Activated T-cell treated with anti-CD3 and anti-CD28 coated beads for 24 hours (primary cell): ENCODE data around the gene SYTL5.

ENCODE experiments used
- DNase-seq: peaks from one replicate; pipeline ENCODE4 v3.0.0-alpha.2; 2020; ENCODE audit warnings: low read depth

Gene SYTL5

DNA sequence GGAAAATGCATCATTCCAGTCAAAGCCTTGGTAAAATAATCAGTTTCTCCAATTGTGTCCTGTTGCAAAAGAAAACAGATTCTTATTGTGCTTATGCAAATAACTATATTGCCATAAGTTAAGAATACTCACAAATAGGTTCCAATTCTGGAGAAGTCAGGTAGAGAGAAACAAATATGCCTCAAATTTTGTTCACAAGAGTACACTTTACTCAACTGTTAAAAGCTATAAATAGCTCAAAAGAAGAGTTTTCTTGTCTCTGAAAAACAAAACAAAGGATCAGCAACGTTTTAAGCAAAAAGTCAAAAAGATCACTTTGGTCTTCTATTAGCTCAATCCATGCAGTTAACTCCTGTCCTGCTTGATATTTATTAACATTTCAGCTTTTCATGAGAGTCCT, 21.9 kb downstream of the SYTL5 start:
- no peak for DNase-seq

DNA sequence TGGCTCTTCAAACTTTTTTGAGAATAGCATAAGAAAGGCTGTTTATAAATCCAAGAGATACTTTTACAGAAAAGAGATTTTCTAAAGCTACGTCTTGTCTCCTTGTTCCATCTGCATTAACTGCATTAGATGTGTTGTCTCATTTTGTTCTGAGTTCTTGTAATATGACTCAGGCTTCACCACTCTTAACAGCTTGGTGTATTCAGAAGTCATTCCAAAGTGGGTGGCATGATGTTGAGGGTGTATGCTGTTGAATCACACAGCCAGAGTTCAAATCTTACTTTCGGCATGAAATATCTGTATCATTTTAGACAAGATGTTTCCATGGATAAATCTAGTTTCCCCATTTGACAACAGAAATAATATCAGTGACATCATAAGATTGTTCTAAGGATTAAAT, 30.1 kb downstream of the SYTL5 start:
- no peak for DNase-seq

DNA sequence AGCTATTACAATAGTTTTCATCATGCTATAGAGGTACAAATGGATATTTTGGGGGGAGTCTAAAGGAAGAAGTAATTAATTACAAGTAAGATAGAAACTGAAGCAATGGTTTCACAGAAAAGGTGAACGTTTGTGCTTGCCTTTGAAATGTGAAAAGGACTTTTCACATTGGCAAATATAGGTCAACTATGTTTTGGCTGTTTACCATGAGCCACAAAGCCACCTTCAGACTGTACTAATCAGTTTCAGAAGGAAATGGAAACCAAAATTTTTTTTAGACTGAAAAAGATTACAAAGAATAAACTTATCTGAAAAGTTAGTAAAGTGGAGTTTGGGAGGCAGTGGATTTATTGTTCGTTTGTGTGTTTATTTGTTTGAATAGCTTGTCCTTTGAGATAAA, 32.1 kb downstream of the SYTL5 start:
- no peak for DNase-seq

DNA sequence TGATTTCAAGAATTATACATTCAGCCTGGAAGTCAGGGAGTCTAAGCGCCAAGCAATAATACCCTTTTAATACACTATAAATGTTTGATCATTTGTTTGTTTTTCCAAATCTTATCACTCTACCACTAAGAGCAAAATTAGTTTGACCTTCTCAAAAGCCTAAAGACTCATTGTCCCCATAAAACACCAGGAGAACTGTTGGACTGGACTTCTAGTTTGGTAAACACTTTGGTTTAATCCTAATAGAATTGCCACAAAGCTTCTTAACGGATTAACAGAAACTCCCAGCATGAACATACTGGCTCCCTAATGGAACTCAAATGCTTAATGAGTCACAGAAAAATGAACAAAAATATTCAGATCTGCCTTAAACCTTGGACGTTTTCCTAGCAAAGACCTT, 34.9 kb downstream of the SYTL5 start:
- DNase-seq, result no peak

DNA sequence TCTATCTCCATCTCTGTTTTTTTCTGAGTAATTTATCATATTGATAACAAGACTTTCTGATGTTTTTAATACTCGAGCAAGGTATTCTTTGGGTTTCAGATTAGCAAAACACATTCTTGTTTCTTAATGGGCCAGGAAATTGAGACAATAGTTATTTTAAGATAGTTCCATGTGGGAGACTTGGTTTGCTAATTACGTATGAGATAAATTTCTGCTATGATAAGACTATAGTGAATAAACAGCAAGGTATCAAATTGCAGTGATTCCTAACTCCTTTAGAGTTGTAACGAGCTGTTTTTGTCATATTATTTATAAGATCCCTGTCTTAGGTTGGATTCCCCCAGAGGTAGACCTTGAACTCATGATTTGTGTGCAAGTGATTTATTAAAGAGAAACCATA, 38.3 kb downstream of the SYTL5 start:
- DNase-seq, result no peak

DNA sequence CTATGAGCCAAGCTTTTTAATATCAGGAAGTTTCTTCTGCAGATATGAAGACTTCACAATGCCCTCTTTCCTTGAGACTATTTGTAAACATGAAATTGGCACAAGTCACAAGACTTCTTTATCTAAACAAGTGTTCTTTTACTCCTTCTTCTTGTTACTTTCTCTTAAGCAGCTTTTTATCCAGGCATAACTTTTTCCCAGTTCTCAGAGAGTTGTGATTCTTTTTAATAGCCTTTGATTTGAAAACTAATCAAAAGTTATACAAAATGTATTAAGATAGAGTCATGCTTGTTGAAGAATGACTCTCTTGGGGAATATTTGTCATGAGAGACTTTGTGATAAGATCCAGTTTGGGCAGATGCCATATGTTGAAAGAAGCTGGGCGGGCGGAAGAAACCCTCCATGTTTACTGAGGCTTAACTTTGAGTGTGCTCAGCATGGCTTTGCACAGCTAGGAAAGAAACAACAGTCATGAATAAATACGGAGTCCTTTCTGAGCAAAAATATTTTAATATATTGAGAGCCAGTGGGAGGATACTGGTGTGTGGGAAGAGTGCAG, 39.3 kb downstream of the SYTL5 start:
- no peak for DNase-seq

DNA sequence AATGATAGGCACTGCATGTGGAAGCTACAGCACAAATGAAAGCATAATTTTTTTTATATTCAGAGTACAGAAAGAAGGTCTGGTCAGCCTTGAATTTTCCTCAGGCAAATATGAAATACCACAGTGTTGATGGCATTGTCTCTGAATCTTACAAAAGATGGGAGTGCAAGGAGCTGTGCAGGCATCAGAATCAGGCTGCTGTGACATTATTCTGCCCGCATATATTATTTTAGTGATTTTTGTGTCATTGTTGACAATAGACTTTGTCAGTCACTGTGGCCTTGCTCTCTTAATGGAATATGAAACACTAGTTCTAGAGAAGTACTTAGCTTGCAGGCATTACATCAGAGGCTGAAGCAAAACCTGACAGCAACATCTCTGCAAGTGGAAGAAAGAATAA, 42.5 kb downstream of the SYTL5 start:
- no peak for DNase-seq

DNA sequence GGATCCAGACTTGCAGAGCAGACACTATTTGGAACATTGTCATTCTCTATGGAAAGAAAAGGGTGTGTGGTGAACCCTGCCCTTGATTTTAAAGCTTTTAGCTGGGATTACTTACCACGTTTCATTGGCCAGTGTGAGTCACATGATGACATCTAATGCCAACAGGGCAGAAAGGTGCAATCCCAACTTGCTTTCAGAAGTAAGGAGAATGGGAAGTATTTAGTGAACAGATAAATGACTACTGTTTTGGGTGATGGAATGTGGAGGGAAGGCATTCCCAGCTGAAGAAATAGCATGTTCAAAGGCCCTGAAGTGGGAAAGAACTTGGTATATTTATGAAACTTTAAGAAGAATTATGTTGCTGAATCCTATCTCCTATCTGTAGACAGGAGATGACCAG, 44.5 kb downstream of the SYTL5 start:
- DNase-seq, result no peak

DNA sequence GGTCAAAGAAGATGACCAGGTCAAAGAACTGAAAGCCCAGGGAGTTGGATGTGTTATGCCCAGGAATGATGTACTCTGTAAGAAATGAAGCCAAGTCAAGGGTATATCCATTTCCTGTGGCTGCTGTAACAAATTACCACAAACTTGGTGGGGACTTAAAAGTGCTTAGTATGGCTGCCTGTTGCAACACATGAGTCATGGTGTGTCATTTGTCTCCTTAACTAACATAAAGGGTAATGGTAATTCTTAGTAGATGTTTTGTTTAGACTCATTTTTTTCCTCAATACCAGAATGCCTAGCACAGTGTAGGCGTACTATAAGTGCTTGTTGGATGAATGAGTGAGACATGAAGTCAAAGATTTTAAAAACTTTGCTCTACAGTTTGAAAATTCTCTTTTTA, 45.7 kb downstream of the SYTL5 start:
- no peak for DNase-seq

DNA sequence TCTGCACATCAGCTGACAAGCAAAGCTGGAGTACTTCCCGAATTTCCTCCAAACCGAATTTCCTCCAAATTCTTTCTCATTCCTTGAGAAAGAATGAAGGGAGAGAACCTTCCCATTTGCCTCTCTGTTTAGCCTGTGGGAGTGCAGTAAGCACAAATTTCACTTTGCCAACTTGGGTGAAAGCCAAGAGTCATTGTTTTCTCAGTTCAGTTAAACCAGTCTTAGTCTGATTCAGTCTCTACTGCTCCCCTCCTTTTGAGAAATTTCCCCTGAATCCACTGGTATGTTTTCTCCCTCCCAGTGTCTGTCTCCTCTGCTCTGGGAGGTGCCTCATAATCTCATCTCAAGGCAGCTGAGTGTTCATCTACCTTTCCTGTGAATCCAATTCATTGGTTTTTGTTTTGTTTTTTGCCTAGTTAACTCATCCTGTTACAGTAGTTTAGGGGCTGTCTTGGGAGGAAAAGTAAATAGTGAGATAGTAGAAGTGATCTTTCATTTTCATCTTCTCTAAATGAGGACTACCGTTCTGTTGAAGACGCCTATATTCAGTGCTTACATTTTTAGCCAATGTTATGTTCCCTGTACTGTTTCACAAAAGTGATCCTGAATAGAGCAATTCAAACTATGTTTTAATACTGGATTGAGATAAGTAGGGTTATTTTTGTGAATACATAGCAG, 49.0 kb downstream of the SYTL5 start:
- DNase-seq, result no peak

DNA sequence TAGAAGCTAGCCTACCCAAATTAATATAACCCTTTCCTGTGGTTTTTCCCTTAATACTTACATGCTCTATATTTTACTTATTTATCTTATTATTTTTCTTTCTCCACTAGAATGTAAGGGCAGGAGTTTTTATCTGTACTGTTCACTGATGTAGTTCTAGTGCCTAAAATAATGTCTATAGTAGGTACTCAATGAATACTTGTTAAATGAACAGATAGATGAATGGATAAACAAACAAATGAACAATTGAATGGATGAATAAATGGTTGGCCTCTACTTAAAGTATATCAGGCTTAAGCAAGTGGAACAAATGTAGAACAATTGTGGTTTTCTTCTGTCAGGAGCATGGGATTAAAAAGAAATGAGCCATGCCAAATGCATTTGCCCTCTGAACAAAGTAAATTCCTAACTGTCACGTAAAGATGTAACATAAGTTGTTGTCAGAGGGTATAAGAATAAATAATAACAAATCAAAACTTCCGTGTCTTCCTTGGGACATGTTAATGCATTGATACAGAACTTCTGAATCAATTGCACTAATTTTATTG, 54.1 kb downstream of the SYTL5 start:
- DNase-seq, result no peak

DNA sequence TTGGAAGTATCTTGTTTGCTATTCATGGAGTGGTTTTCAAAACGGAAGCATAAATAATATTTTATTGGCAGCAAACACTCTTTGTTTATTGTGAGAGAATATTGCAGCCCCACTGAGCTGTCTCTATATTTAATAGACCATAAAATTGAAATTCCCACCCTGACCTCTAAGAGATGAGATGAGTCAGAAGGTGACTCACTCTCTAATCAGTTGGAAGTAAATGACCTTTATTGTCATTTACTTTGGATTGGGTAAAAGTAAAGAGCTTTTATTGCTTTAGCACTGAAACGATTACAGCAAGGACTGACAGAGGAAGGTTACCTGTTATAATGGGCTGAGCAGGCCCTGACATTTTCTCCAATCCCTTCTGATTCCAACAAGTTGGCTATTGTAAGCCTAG, 55.0 kb downstream of the SYTL5 start:
- DNase-seq, result no peak

DNA sequence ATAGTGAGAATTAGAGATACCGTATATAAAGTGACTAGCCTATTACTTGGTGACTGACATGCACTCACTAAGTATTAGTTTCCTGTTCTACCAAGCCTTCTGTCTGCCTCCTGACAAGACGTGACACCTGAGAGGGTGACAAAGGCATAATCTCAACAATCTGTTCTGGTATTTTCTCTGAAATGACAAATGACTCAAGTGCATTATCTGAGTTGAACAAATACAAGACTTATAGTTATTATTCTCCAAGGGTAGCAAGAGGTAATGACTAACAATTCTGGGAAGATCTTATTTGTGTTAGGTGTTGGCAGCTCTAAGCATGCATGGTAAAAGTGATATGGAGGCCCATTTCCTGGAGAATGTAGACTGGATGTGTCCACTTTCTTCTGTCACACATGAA, 60.6 kb downstream of the SYTL5 start:
- no peak for DNase-seq

DNA sequence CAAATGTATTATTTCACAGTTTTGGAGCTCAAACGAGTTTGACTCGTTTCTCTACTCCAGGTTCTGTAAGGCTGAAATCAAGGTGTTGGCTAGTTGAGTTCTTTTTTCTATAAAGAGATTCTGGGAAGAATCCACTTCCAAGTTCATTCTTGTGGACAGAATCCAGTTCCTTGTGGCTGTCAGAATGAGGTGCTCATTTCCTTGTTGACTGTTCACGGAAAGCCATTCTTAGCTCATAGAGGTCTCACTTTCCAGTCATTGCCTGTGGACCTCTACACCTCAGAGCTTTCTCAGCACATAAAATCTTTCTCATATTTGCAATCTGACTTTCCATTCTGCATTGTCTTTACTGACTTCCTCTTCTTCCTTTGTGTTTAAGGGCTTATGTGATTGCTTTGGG, 62.9 kb downstream of the SYTL5 start:
- no peak for DNase-seq

DNA sequence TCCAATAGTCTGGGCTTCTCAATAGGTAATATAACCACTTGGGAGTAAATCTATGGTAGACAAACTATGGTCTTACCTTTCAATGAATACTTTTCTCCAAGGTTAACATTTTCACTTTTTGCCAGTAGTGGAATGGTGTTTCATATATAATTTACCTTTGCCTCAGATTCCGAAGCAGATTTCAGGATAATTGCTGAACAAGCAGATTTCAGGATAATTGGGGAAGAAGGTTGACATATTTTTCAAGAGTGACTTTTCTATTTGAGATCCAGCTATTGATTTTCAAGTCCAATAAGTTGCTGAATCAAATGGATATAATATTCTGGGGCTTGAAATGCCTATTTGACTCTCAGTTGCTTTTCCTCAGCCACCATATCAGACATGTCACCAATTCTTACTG, 63.6 kb downstream of the SYTL5 start:
- no peak for DNase-seq

DNA sequence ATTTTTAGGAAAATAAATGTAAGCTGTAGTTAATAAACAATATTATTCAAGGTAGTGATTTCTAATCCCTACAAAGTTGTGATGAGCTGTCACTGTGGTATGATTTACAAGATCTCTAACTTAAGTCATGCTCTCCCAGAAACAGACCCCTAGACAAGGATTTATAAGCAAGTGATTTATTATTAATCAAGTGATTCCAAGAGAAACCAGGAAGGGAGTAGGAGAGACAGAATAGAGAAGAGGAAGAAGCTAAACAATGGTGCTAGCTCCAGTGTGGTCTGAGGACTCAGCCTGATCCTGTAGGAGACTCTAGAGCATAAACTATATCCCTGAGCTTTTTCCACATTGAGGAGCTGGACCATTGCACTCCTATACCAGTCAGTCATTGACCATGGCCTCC, 73.1 kb downstream of the SYTL5 start:
- DNase-seq, result no peak

DNA sequence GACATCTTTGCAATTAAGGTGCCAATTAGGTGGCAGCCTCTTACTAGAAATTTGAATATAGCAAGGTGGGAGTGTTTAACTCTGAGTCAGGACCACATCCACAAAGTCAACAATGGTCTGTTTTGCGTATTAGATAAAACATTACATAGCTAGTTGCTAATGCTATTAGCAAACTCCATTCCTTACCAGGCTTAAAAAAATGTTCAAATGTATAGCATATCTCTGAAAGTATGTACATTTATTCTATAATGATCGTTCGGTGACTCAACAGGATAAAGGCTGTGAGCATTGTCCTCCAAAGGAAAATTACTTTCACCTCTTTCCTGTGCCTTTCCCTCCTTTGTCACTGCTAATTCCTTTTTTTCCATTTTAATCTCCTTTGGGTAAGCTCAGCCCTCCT, 74.5 kb downstream of the SYTL5 start:
- no peak for DNase-seq

DNA sequence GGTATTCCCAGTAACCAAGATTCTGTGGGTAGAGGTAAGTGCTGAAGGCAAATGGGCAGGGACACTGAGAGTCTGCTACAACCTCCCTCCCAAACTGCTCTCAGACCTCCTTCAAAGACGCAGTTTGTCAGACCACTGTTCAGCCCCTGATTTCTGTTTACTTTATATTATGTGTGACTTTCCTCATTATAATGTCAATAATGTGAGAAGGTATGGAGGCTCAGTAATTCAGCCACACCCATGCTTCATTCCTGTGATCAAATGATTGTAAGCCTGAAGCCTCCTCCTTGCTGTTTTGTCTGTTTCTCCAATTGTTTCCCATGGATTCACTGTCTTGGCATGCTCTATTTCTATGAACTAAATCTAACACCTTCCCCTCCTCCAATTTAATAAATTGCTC, 75.6 kb downstream of the SYTL5 start:
- no peak for DNase-seq

DNA sequence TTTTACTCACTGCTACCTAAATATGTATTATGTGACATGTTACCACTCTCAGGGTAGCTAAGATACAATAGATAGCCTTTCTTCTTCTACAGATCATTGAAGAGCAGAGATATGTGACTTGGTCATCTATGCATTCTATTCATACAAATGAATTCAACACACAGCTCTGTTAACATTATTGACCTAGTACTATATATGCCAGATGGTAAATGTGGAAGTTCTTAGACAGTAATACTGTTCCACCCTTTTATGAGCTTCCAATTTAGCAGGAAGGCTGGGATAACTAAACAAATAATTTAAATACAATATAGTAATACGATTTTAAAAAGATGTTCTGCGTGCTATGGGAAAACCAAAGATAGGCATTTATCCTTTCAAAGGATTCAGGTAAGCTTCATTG, 76.0 kb downstream of the SYTL5 start:
- no peak for DNase-seq

DNA sequence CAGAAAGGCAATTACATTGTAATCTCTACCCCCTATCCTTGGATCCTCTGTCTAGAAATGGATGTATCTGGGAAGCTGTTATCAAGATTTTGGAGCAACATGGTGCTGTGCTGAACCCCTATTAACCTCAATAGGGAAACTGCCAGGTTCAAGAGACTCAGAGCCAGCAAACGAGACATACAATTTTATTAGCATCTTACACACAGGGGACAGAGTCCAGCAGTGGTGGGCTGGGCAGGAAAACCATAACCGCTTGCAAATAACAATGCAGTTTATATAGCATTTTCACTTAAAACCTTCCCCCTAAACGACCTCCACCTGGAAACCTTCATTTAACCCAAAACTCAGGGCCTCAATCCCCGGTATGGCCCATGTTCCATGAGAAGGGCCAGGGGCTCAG, 79.5 kb downstream of the SYTL5 start:
- DNase-seq, result no peak

DNA sequence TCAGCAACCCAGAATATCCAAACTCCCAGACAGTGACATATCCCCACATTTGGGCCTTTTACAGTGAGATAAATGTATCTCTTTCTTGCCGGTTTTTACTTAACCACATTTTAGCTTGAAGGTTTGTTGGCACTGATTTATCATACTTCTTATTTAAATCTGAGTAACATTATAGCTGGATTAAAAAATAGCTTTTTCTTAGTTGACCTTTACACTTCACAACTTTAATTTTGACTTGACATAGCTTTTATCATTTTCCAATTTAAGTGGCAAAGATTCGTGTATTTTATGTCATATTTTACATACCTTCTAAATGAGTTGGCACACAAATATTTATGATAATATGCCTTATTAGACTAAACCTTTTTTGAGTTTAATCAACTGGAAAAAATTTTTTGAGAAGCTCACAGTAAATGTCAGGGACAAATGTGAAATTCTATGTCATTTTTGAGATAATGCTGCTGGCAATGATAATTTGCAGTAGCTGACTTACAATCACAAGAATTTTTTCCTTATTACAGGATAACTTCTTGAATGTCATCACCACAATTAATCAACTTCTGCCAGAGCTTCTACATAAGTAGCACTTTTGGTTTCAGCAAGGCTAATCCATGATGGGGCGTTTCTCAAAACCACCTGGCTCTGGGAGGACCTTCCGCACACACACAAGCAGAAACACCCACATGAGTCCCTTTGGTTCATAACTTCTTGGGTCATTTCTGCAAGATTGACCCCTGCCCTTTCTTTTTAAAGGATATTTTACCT, 80.3 kb downstream of the SYTL5 start:
- no peak for DNase-seq

DNA sequence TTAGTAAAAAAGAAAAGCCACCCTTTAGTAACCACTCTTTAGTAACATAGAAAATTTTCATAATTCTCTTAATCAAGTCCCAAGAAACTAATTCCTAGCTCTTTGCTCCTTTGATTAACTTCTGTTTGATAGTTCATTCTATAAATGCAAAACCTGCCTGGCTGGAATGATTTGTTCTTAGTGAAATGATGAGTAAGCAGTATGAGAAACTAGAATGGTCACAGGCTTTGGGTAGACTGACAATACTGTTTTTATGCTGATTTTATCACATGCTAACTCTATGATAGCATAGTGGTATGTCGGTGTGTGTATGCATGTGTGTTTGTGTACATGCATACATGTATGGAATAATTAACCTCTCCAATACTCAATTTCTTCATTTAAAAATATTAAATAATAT, 81.2 kb downstream of the SYTL5 start:
- DNase-seq, result no peak

DNA sequence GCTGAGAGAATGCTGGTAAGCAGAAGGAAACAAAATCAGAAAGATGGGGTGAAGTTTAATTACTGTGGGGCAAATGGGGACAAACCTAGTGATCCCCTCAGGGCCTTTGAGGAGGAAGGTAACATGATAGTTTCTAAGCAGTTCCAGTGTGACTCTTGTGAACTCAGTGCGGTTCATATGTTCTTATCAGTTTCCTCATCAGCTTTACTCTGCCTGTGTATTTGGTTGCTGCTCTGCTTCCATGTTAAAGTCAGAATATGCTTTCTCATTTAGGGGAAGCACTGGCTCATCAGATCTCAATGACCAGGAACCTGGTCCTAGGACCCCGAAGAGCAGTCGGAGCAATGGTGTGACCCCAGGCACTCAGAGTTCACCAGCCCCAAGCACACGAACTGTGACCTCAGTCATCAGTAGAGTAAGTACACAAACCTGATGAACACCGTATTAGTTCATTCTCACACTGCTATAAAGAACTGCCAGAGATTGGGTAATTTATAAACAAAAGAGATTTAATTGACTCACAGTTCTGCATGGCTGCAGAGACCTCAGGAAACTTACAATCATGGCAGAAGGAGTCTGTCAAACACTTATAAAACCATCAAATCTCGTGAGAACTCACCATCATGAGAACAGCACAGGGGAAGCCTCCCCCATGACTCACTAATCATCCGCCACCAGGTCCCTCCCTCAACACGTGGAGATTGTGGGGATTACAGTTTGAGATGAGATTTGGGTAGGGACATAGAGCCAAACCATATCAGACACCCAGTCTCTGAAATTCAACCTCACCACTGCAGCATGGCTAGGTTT, 83.0 kb downstream of the SYTL5 start:
- DNase-seq, result no peak
